Measurements from ENCODE around the gene CNOT3.

- TF ChIP-seq CTCF (IDR thresholded peaks at IDR 0.05) (no peak), POLR2A (IDR thresholded peaks at IDR 0.05) (no peak)
Measured at GRCh38 chr19:54109651-54110050, 27.9 kb upstream of the CNOT3 start.

Data from adrenal gland (tissue), 5 donors.